ENCODE measurements around the gene THRB.

DNA sequence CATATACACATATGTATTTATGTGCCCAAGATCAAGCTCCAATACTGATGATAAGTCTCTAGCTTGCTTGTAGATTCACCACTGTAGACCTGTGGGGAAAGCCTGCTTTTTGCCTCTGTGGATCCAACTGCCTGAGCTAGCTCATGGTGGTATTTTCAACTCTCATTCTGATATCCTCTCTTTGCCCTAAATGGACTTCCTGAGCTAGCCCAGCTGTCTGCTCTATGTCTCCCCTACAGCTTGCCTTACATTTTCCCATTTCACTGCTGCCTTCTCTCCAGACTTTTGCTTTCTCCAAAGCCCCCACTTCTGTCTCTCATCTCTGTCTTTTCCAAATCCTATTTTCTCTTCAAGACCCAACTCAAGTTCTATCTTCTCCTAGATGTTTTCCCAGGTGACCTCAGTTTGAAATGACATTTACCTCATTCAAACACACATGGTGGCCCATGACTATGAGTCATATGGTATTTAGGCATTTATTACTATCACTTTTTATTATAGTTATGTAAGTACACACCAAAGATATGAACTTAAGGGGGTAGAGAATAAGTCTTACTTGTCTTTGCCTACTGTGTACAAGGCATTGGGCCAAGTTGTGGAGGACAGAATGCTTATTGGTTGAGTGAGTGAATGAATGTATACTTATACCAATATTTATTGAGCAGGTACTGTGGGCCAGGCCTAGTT, 357.9 kb downstream of the THRB start:
- TF ChIP-seq CTCF (IDR thresholded peaks at IDR 0.05) (no peak), POLR2A (IDR thresholded peaks at IDR 0.05) (no peak)
